ENCODE measurements around the gene CDKL2. TPM values are rescaled to one million over a fixed set of nuclear protein-coding genes. Genes with fewer than 3 reads are reported as not detected.

The CDKL2 gene
- total RNA-seq, 1 donor from 2014 or later, result 3.6 TPM

- TF ChIP-seq CTCF (conservative IDR thresholded peaks at IDR 0.05; ENCODE audit: low read depth, low read length), result no peak
- no peak overlapping the region for H3K4me3 ChIP-seq (ENCODE audit: low read depth, low read length)
- DNase-seq (ENCODE audit: low read depth), result no peak
Observed at GRCh38 chr4:75639124-75639695, 8.9 kb upstream of the CDKL2 start.

- no peak for DNase-seq (ENCODE audit: low read depth)
- no peak for TF ChIP-seq CTCF (conservative IDR thresholded peaks at IDR 0.05; ENCODE audit: low read depth, low read length)
- H3K4me3 ChIP-seq (ENCODE audit: low read depth, low read length), result no peak overlapping the region
Observed at GRCh38 chr4:75637827-75638226, 7.5 kb upstream of the CDKL2 start.

- no peak for DNase-seq (ENCODE audit: low read depth)
- no peak overlapping the region for H3K4me3 ChIP-seq (ENCODE audit: low read depth, low read length)
- TF ChIP-seq CTCF (conservative IDR thresholded peaks at IDR 0.05; ENCODE audit: low read depth, low read length), result no peak
Observed at GRCh38 chr4:75637176-75637575, 6.8 kb upstream of the CDKL2 start.

- no peak for TF ChIP-seq CTCF (conservative IDR thresholded peaks at IDR 0.05; ENCODE audit: low read depth, low read length)
- H3K4me3 ChIP-seq (ENCODE audit: low read depth, low read length), result no peak overlapping the region
- no peak for DNase-seq (ENCODE audit: low read depth)
Observed at GRCh38 chr4:75634951-75635350, 4.6 kb upstream of the CDKL2 start.

- TF ChIP-seq CTCF (conservative IDR thresholded peaks at IDR 0.05; ENCODE audit: low read depth, low read length), result no peak
- no peak for DNase-seq (ENCODE audit: low read depth)
- H3K4me3 ChIP-seq (ENCODE audit: low read depth, low read length), result no peak overlapping the region
Observed at GRCh38 chr4:75634281-75634680, 4.0 kb upstream of the CDKL2 start.

GRCh38 chr4:75633846-75634245 lies 3.5 kb upstream of the CDKL2 start:
- no peak for TF ChIP-seq CTCF (conservative IDR thresholded peaks at IDR 0.05; ENCODE audit: low read depth, low read length)
- H3K4me3 ChIP-seq (ENCODE audit: low read depth, low read length), result no peak overlapping the region
- DNase-seq (ENCODE audit: low read depth), result no peak

GRCh38 chr4:75630937-75631329 lies 605 bp upstream of the CDKL2 start:
- TF ChIP-seq CTCF (conservative IDR thresholded peaks at IDR 0.05; ENCODE audit: low read depth, low read length), result no peak
- H3K4me3 ChIP-seq (ENCODE audit: low read depth, low read length), result peak overlapping the region; percentile 75
- no peak for DNase-seq (ENCODE audit: low read depth)

Measured in epithelial cell of proximal tubule (primary cell).